DOHH2 (cell line): ENCODE data around the gene DUSP16.

Experiments
- H3F3A ChIP-seq: fragments of 200-600 bp; sonication (generic), shearing (Covaris generic); 2 replicates; pipeline ENCODE4 v1.6.0; 2016; ENCODE audit warnings: antibody characterized with exemption, mild to moderate bottlenecking; ENCODE audit not compliant: control insufficient read depth, insufficient read depth
- H3K27ac ChIP-seq: fragments of 200-600 bp; sonication (generic); 2 replicates; pipeline ENCODE4 v1.5.1; 2014; ENCODE audit warnings: low read depth, mild to moderate bottlenecking, low read length, moderate library complexity
- H3K27me3 ChIP-seq: fragments of 200-600 bp; sonication (generic); 2 replicates; pipeline ENCODE4 v1.6.1; 2014; ENCODE audit warnings: mild to moderate bottlenecking, low read length, mixed read lengths; ENCODE audit not compliant: control insufficient read depth
- H3K36me3 ChIP-seq: fragments of 200-600 bp; sonication (generic); 2 replicates; pipeline ENCODE4 v1.6.1; 2014; ENCODE audit warnings: mild to moderate bottlenecking, low read length, moderate library complexity, mixed read lengths; ENCODE audit not compliant: control insufficient read depth
- H3K4me1 ChIP-seq: fragments of 200-600 bp; sonication (generic); 2 replicates; pipeline ENCODE4 v1.6.1; 2014; ENCODE audit warnings: mild to moderate bottlenecking, low read length, mixed read lengths; ENCODE audit not compliant: control insufficient read depth
- H3K4me2 ChIP-seq: fragments of 200-600 bp; sonication (generic); 2 replicates; pipeline ENCODE4 v1.6.0; 2014; ENCODE audit warnings: mild to moderate bottlenecking, low read length, moderate library complexity
- H3K4me3 ChIP-seq: fragments of 200-600 bp; sonication (generic); 2 replicates; pipeline ENCODE4 v1.5.1; 2014; ENCODE audit warnings: mild to moderate bottlenecking, low read length, mixed read lengths
- H3K79me2 ChIP-seq: fragments of 200-600 bp; sonication (generic); 2 replicates; pipeline ENCODE4 v1.6.1; 2014; ENCODE audit warnings: mild to moderate bottlenecking, low read length, mixed read lengths; ENCODE audit not compliant: control insufficient read depth
- H3K9me2 ChIP-seq: fragments of 200-600 bp; sonication (generic); replicated peaks from 2 replicates; pipeline ENCODE4 v1.6.1; 2014; ENCODE audit warnings: mild to moderate bottlenecking, low read length, mixed read lengths; ENCODE audit not compliant: control insufficient read depth
- H3K9me3 ChIP-seq: fragments of 200-600 bp; sonication (generic); 2 replicates; pipeline ENCODE4 v1.6.1; 2014; ENCODE audit warnings: antibody characterized with exemption, low read length, mixed read lengths; ENCODE audit not compliant: control insufficient read depth, insufficient read depth
- H4K20me1 ChIP-seq: fragments of 200-600 bp; sonication (generic); 2 replicates; pipeline ENCODE4 v1.6.0; 2014; ENCODE audit warnings: low read depth, mild to moderate bottlenecking, antibody characterized with exemption, low read length, moderate library complexity; ENCODE audit not compliant: control insufficient read depth, insufficient read depth
- EZH2phosphoT487 ChIP-seq: fragments of 200-600 bp; sonication (generic); IDR thresholded peaks from 2 replicates; pipeline ENCODE4 v1.6.1; 2017; ENCODE audit warnings: borderline replicate concordance, mild to moderate bottlenecking, antibody characterized with exemption, low read length, moderate library complexity, mixed read lengths
- TF ChIP-seq, protein P1 (sequence below): fragments of 200-600 bp; sonication (generic); IDR thresholded peaks from one replicate; pipeline ENCODE4 v1.5.1; 2014; ENCODE audit warnings: antibody characterized with exemption, mild to moderate bottlenecking, low read depth, low read length; ENCODE audit not compliant: poor library complexity, severe bottlenecking

Gene DUSP16

DNA sequence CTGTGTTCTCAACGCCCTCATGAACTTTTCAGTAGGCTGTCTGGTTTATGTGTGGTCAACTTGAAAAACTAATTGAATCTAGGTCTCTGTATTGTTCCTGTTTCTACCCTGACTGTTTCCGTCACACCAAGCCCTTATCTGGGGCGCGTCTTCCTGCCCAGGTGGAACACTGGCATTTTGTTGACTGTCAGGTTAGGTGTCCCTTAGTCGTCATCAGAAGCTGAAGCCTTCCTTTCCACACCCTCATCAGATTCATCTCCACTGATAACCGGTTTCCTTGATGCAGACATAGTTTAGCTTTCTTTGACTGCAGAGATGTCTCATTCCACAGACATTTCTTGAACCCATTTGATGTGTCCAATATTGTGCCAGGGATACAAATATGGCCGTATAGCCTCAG lies 96.5 kb downstream of the DUSP16 start:
- no peaks in the 10 kb centered on the region for H3K79me2 ChIP-seq
- H3K4me2 ChIP-seq = no peak overlapping the region
- TF ChIP-seq, protein P1, sequence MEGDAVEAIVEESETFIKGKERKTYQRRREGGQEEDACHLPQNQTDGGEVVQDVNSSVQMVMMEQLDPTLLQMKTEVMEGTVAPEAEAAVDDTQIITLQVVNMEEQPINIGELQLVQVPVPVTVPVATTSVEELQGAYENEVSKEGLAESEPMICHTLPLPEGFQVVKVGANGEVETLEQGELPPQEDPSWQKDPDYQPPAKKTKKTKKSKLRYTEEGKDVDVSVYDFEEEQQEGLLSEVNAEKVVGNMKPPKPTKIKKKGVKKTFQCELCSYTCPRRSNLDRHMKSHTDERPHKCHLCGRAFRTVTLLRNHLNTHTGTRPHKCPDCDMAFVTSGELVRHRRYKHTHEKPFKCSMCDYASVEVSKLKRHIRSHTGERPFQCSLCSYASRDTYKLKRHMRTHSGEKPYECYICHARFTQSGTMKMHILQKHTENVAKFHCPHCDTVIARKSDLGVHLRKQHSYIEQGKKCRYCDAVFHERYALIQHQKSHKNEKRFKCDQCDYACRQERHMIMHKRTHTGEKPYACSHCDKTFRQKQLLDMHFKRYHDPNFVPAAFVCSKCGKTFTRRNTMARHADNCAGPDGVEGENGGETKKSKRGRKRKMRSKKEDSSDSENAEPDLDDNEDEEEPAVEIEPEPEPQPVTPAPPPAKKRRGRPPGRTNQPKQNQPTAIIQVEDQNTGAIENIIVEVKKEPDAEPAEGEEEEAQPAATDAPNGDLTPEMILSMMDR = no peak
- TF ChIP-seq EZH2phosphoT487 = no peak
- no peaks in the 10 kb centered on the region for H3K9me3 ChIP-seq
- H3K27me3 ChIP-seq = no peaks in the 10 kb centered on the region
- H3K9me2 ChIP-seq = no peaks in the 10 kb centered on the region
- no peak overlapping the region for H3K27ac ChIP-seq
- no peaks in the 10 kb centered on the region for H3F3A ChIP-seq
- no peaks in the 10 kb centered on the region for H3K4me1 ChIP-seq
- H4K20me1 ChIP-seq = no peaks in the 10 kb centered on the region
- H3K4me3 ChIP-seq = no peak overlapping the region
- H3K36me3 ChIP-seq = no peaks in the 10 kb centered on the region

DNA sequence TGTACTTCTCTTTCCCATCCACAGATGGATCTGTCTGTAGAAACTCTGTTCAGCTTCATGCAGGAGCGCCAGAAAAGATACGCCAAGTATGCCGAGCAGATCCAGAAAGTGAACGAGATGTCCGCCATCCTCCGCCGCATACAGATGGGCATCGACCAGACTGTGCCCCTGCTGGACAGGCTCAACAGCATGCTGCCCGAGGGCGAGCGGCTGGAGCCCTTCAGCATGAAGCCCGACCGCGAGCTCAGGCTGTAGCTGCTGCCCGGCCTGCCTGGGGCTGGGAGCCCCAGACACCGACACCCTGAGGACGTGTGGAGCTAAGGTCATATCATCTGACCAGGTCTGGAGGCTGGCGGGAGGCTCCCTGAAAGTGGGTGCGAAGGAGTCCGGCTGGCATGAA lies 97.1 kb downstream of the DUSP16 start:
- Histone ChIP-seq H3K9me2 (no peaks in the 10 kb centered on the region), H3K9me3 (no peaks in the 10 kb centered on the region)
- TF ChIP-seq EZH2phosphoT487 = no peak
- TF ChIP-seq, protein P1 = no peak

DNA sequence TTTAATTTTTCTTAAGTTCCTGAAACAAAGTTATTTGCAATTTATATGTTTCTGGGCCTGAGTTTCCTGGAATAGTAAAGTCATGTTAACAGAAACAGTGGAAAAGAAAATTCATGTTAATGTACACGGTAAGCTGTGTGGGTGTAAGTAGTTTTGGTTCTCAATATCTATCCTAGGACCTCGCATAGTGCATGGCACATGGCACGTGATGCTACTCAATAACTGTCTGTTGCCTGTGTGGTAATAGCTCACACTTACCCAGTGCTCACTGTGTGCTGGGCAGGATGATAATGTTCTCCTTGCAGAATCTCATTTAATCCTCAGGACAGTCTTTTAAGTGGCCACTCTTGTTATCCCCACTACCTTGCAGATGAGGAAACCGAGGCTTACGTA lies 100.7 kb downstream of the DUSP16 start:
- Histone ChIP-seq H3K79me2 (no peaks in the 10 kb centered on the region), H3K27ac (no peak overlapping the region), H4K20me1 (no peaks in the 10 kb centered on the region), H3K27me3 (no peaks in the 10 kb centered on the region), H3F3A (no peaks in the 10 kb centered on the region), H3K36me3 (no peaks in the 10 kb centered on the region), H3K4me1 (no peaks in the 10 kb centered on the region), H3K9me2 (no peaks in the 10 kb centered on the region), H3K4me3 (no peak overlapping the region), H3K9me3 (no peaks in the 10 kb centered on the region), H3K4me2 (no peak overlapping the region)
- TF ChIP-seq, protein P1 = no peak
- no peak for TF ChIP-seq EZH2phosphoT487

More for the DNA sequence above, 97.1 kb downstream of the DUSP16 start:
- Histone ChIP-seq H3F3A (no peaks in the 10 kb centered on the region), H4K20me1 (no peaks in the 10 kb centered on the region), H3K79me2 (no peaks in the 10 kb centered on the region), H3K4me1 (no peaks in the 10 kb centered on the region), H3K4me3 (no peak overlapping the region), H3K4me2 (no peak overlapping the region), H3K27ac (no peak overlapping the region), H3K27me3 (no peaks in the 10 kb centered on the region), H3K36me3 (no peaks in the 10 kb centered on the region)
